Gastrocnemius medialis (tissue), 4 donors: ENCODE results near the gene GAS7. TPM values are rescaled to one million over a fixed set of nuclear protein-coding genes. Genes with fewer than 3 reads are reported as not detected.

Experiments used
- ATAC-seq, 2 donors: fragments of 150-250 bp; one replicate each; pipeline ENCODE4 v1.9.1; 2016
- DNase-seq, 2 donors: peaks; one replicate each; pipeline ENCODE4 v3.0.0-alpha.2; 2019
- H3K27ac ChIP-seq, 4 donors: fragments of 200-600 bp; sonication (generic); 1 replicate in 1 of 4; 2 replicates in 3 of 4; pipeline ENCODE4 v1.5.1; 2016 to 2018; ENCODE audit warnings: mild to moderate bottlenecking in 2 of 4, moderate library complexity in 1 of 4
- H3K27me3 ChIP-seq, 3 donors: fragments of 200-600 bp; sonication (generic) in 2 of 3; 1 replicate in 1 of 3; 2 replicates in 2 of 3; pipeline versions ENCODE4 v1.5.1 to v1.6.0; 2016 to 2019; ENCODE audit warnings: mild to moderate bottlenecking in 1 of 3, moderate library complexity in 1 of 3
- H3K36me3 ChIP-seq, 2 donors: fragments of 200-600 bp; sonication (generic) in 1 of 2; one replicate each; pipeline ENCODE4 v1.5.1; 2017 to 2018
- H3K4me1 ChIP-seq, 2 donors: fragments of 200-600 bp; sonication (generic) in 1 of 2; one replicate each; pipeline ENCODE4 v1.5.1; 2016 to 2017; ENCODE audit warnings: mild to moderate bottlenecking in 2 of 2
- H3K4me3 ChIP-seq, 4 donors: fragments of 200-600 bp; sonication (generic) in 3 of 4; 1 replicate in 1 of 4; 2 replicates in 3 of 4; pipeline ENCODE4 v1.5.1; 2016 to 2019; ENCODE audit warnings: mild to moderate bottlenecking in 2 of 4
- H3K9me3 ChIP-seq, 3 donors: fragments of 200-600 bp; sonication (generic) in 2 of 3; 1 replicate in 1 of 3; 2 replicates in 2 of 3; pipeline ENCODE4 v1.5.1; 2016 to 2019
- CTCF ChIP-seq, 5 experiments: fragments of 450-650 bp in 3 of 5; fragments of 200-600 bp in 2 of 5; sonication (generic) in 2 of 5; IDR thresholded peaks in 4 of 5; conservative IDR thresholded peaks in 1 of 5; 1 replicate in 4 of 5; 2 replicates in 1 of 5; pipeline ENCODE4 v1.5.1; 2016 to 2019; ENCODE audit warnings: antibody characterized with exemption in 5 of 5, mild to moderate bottlenecking in 3 of 5, moderate library complexity in 3 of 5
- POLR2A ChIP-seq, 2 donors: fragments of 450-650 bp; IDR thresholded peaks; one replicate each; pipeline ENCODE4 v1.6.1; 2017; ENCODE audit warnings: antibody characterized with exemption in 2 of 2, mild to moderate bottlenecking in 2 of 2, moderate library complexity in 2 of 2
- in situ Hi-C, 4 donors: fragments of 200-750 bp; cut with MboI; loops; one replicate each; pipeline versions ENCODE4 v1.15.0 to v1.8.0; 2017; ENCODE audit warnings: low sequenced_read_pairs in 4 of 4
- intact Hi-C: fragments of 100-400 bp; cut with DNase I; formaldehyde crosslinking; loops from one replicate; pipeline ENCODE4 v1.15.1; 2023; ENCODE audit warnings: low total_unique reads
- total RNA-seq, 4 donors: library from RNA; depleted of rRNA; stranded (reverse); fragments of >200 nt; gene quantifications; one replicate each; pipeline versions ENCODE4 v1.1.0 to v1.2.3, GENCODE V29; 2016

The GAS7 gene
- total RNA-seq, 4 donors from 2014 or later = 5.8 to 7.1 (median 6.1) TPM

GRCh38 chr17:9893411-9894012 lies 304.9 kb downstream of the GAS7 start:
- DNase-seq = no peak
- no peaks in the 10 kb centered on the region for H3K27me3 ChIP-seq
- H3K9me3 ChIP-seq = no peaks in the 10 kb centered on the region
- no peaks in the 10 kb centered on the region for H3K4me1 ChIP-seq
- H3K36me3 ChIP-seq = no peaks in the 10 kb centered on the region
- no peak for ATAC-seq
- in situ Hi-C loops (no loop called here), intact Hi-C loops (no loop called here)
- H3K27ac ChIP-seq = no peak overlapping the region
- H3K4me3 ChIP-seq = no peak overlapping the region
- TF ChIP-seq POLR2A (IDR thresholded peaks at IDR 0.05) = no peak
- no peak for TF ChIP-seq CTCF (IDR thresholded peaks at IDR 0.05 in 4 of 5, conservative IDR thresholded peaks at IDR 0.05 in 1 of 5)

GRCh38 chr17:9890124-9890523 lies 308.3 kb downstream of the GAS7 start:
- no peaks in the 10 kb centered on the region for H3K27me3 ChIP-seq
- H3K36me3 ChIP-seq = no peaks in the 10 kb centered on the region
- in situ Hi-C loops (no loop called here), intact Hi-C loops (no loop called here)
- H3K4me1 ChIP-seq = no peaks in the 10 kb centered on the region
- no peak for TF ChIP-seq POLR2A (IDR thresholded peaks at IDR 0.05)
- TF ChIP-seq CTCF (IDR thresholded peaks at IDR 0.05 in 4 of 5, conservative IDR thresholded peaks at IDR 0.05 in 1 of 5) = peak in 3 of 5 experiments; percentile 20 to 40 (median 39)
- DNase-seq (no peak), ATAC-seq (no peak)
- no peak overlapping the region for H3K27ac ChIP-seq
- H3K4me3 ChIP-seq = no peak overlapping the region
- no peaks in the 10 kb centered on the region for H3K9me3 ChIP-seq

- intact Hi-C loops (no loop called here), in situ Hi-C loops (no loop called here)
- no peak for TF ChIP-seq CTCF (IDR thresholded peaks at IDR 0.05 in 4 of 5, conservative IDR thresholded peaks at IDR 0.05 in 1 of 5)
- no peak for TF ChIP-seq POLR2A (IDR thresholded peaks at IDR 0.05)
- Histone ChIP-seq H3K36me3 (no peaks in the 10 kb centered on the region), H3K27me3 (no peaks in the 10 kb centered on the region), H3K9me3 (peaks cover 0 to 10% (median 0%) of the 10 kb centered on the region in 3 donors), H3K4me1 (no peaks in the 10 kb centered on the region), H3K27ac (no peak overlapping the region), H3K4me3 (no peak overlapping the region)
- DNase-seq = no peak
- ATAC-seq = no peak
These were observed 310.9 kb downstream of the GAS7 start for GRCh38 chr17:9887508-9887907.

- no peaks in the 10 kb centered on the region for H3K4me1 ChIP-seq
- H3K27me3 ChIP-seq = no peaks in the 10 kb centered on the region
- no peak for TF ChIP-seq POLR2A (IDR thresholded peaks at IDR 0.05)
- TF ChIP-seq CTCF (IDR thresholded peaks at IDR 0.05 in 4 of 5, conservative IDR thresholded peaks at IDR 0.05 in 1 of 5) = no peak
- no peaks in the 10 kb centered on the region for H3K36me3 ChIP-seq
- ATAC-seq (no peak), DNase-seq (no peak)
- in situ Hi-C loops (no loop called here), intact Hi-C loops (no loop called here)
- peaks cover 0 to 10% (median 0%) of the 10 kb centered on the region in 3 donors for H3K9me3 ChIP-seq
- no peak overlapping the region for H3K4me3 ChIP-seq
- H3K27ac ChIP-seq = no peak overlapping the region
These were observed 312.1 kb downstream of the GAS7 start for GRCh38 chr17:9886141-9886930.
